ENCODE data around the gene THBS4.

DNA sequence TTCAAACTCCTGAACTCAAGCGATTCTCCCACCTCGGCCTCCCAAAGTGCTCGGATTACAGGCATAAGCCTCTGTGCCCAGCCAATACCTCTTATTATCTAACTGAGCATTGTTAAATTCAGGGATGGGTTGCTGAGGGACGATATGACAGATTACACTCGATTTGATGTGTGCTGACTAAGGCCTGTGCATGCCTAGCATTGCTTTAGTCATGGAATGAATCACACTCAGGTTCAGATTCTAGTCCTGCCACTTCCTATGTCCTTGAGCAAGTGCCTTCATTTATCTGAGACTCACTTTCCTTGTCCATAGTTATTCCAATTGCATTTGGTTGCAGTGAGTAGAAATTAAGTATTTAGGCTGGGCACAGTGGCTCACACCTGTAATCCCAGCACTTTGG lies 19.5 kb downstream of the THBS4 start:
- TF ChIP-seq EZH2 (IDR thresholded peaks at IDR 0.05; ENCODE audit: insufficient read depth, poor library complexity, severe bottlenecking) (no peak), EZH2phosphoT487 (IDR thresholded peaks at IDR 0.05; ENCODE audit: insufficient read depth, low read depth) (no peak)
